ENCODE measurements around the gene PUM2. TPM values are rescaled to one million over a fixed set of nuclear protein-coding genes. Genes with fewer than 3 reads are reported as not detected.

Gene PUM2
- total RNA-seq, 1 donor from 2014 or later: 74.2 TPM

DNA sequence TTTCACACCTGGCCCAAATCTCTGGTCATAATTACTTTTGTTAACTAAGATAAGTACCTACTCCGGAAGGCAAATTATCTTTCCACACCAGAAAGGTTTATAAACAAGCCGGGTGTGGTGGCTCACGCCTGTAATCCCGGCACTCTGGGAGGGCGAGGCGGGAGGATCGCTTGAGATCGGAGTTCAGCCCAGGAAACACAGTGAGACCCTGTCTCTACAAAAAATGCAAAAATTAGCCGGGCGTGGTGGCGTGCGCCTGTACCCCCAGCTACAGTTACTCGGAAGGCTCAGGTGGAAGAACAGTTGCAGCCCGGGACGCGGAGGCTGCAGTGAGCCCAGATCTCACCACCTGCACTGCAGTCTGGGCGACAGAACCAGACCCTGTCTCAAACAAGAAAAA is 2.1 kb downstream of the PUM2 start:
- DNase-seq (ENCODE audit: low spot score): no peak

GRCh38 chr2:20346565-20347381 is 3.9 kb downstream of the PUM2 start:
- no peak for DNase-seq (ENCODE audit: low spot score)

GRCh38 chr2:20343128-20343527 is 7.5 kb downstream of the PUM2 start:
- no peak for DNase-seq (ENCODE audit: low spot score)

- DNase-seq (ENCODE audit: low spot score): no peak
Observed at GRCh38 chr2:20339012-20339411, 11.6 kb downstream of the PUM2 start.

DNA sequence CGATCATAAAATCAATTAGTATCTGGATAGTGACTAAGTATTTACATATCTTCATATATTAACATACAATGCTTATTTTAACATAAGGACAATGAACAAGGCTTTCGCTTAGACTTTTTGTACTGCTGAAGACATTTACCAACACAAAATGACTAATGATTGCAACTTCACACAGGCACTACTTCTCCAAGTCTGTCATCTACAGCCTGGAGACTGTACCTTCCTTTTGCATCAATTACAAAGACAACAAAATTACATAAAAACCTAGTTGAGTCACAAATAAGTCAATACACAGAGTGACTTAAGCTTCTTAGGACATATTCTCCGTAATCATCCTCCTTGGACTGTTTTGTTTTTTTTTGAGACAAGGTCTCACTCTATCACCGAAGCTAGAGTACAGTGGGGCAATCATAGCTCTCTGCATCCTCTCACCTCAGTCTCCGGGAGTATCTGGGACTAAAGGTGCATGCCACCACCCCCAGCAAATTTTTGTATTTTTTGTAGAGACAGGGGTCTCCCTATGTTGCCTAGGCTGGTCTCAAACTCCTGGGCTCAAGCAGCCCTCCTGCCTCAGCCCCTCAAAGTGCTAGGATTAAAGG is 15.9 kb downstream of the PUM2 start:
- no peak for DNase-seq (ENCODE audit: low spot score)

- DNase-seq (ENCODE audit: low spot score): no peak
Observed at GRCh38 chr2:20333738-20334137, 16.9 kb downstream of the PUM2 start.

DNA sequence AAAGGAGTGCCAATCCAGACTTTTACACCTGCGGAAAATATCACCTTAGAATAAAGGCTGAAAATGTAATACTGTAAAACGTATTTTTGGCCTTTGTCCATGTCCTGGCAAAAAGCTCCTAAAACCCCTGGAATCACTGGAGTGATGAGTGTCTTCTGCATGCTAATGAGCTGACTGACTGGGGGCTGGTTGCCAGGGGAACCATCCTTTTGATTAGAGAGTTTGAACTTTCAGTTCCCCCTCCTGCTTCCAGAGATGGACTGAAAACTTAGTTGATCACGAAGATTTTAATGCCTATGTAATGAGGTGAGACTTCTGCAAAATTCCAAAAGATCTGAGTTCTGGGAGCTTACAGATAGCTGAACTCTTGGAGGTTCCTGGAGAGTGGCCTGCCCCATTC is 20.5 kb downstream of the PUM2 start:
- DNase-seq (ENCODE audit: low spot score): no peak

GRCh38 chr2:20327370-20327769 is 23.3 kb downstream of the PUM2 start:
- DNase-seq (ENCODE audit: low spot score): no peak

DNA sequence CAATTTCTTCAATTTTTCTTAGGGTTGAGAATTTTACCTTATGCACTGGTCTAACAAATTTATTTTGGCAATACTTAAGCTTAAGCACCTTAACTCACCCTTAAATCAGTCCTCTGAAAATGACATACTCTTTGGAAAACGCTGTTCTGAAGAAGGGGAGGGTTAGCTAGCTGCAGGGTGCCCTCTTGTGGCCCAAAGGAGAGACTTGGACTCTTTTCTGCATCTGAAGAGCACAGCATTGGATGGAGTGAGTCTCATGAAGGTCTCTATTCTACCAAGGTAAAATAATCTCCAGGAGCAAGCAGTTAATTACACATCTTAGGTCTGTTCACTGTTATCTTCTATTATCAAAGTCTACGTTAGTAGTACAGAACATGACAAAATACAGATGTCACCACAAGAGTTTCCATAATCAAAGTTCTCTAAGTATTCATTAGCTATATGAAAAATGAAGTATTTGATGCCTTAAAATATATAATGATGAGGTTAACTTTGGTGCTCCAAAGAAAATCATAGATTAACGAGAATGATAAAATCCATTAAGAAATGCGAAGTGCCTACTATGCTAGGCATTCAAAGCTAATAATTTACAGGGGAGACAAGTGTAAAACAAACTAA is 24.4 kb downstream of the PUM2 start:
- no peak for DNase-seq (ENCODE audit: low spot score)

DNA sequence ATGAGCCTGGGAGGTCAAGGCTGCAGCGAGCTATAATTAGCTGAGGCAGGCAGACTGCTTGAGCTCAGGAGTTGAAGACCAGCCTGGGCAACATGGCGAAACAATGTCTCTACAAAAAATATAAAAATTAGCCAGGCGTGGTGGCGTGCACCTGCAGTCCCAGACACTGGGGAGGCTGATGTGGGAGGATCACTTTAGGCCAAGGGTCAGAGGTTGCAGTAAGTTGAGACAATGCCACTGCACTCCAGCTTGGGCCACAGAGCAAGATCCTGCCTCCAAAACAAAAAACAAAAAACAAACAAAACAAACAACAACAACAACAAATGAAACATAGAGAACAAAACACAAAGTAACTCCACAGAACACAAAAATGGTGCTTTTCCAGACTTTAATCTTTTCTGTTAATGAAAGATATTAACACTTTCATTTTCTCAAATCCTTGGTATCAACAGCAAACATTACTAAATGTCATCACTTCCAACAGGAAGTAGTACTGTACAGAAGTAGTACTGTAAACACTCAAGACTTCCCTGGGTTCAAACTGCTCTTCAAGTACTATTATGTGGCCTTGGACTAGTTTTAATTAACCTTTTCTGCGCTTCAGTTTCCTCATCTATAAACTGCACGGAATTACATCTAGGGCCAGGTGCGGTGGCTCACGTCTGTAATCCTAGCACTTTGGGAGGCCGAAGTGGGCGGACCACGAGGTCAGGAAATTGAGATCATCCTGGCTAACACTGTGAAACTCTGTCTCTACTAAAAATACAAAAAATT is 27.9 kb downstream of the PUM2 start:
- DNase-seq (ENCODE audit: low spot score): no peak

DNA sequence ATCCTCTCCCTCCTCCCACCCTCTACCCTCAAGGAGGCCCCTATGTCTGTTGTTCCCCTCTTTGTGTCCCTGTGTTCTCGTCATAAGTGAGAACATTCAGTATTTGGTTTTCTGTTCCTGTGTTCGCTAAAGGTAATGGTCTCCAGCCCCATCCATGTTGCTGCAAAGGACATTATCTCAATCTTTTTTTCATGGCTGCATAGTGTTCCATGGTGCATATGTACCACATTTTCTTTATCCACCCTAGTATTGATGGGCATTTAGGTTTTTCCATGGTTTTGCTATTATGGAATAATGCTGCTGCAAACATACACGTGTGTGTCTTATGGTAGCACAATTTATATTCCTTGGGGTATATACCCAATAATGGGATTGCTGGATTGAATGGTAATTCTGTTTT is 33.0 kb downstream of the PUM2 start:
- no peak for DNase-seq (ENCODE audit: low spot score)

GRCh38 chr2:20317197-20317596 is 33.4 kb downstream of the PUM2 start:
- no peak for DNase-seq (ENCODE audit: low spot score)

DNA sequence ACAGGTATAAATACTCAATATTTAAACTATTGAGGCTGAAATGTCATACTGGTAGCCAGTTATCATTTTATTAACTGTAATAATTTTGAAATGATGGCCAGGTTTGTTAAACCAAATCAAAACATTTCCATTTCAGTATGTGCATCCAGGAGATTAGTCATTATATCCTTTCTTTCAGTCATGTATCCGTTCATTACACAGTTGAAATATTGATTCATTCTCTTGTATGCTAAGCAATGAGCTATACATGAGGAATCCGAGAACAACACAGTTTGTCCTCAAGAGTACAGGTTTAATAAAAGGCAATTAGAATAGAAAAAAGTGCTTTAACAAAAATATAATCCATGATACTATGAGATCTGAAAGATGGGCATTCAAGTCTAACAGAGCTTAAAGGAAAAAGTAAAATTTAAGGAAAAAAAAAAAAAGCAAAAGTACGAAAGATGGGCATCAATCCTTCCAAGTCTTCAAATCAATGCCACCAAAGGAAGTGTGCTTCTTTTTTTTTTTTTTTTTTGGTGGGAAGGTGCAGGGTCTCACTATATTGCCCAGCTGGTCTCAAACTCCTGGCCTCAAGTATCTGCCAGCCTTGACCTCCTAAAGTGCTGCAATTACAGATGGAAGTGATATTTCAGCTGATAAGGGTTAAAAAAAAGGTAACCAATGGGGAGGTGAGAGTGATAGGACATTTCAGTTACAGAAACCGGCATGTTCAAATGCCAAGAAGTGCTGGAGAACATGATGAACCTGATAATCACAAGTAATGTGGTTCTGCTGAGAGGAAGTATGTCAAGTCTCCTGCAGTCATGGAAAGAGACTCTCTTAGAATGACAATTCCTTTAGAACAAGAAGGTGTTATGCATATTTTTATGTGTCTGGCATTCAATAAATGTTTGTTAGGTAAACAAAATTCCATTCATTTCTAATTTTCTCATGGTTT is 35.8 kb downstream of the PUM2 start:
- DNase-seq (ENCODE audit: low spot score): no peak

- DNase-seq (ENCODE audit: low spot score): no peak
Observed at GRCh38 chr2:20313659-20314058, 37.0 kb downstream of the PUM2 start.

DNA sequence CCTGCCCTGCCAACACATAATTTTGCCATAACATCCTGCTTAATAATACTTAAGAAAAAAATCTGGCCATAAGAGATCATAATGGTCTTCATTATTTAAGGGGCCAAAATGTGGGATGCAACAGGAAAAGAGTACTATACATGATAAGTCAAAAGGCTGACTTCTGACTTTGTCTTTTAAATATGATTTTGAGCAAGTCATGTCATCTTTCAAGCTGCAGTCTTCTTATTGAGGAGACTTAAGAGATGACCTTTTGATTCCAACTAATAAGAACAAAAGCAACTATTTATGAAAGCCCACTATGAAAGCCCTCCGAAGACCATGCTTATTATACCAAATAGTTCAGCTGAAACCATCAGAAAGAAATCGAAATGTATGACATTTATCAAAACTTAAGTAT is 41.6 kb downstream of the PUM2 start:
- DNase-seq (ENCODE audit: low spot score): no peak

DNA sequence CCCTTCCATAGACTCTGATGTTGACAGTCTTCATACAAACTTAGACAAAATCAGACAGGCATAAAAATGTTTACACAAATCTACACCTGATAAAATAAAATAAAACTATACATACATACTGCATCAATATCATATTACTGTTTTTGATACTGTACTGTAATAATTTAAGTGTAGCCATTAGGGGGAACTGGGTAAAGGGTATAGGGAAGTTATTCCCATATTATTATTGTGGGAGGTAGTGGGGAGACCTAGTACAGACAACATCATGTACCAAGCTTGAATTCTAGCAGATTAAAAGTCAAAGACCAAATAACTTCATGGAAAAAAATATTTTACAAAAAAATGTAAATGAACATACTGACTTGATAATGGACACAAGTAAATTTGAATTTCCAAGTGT is 43.3 kb downstream of the PUM2 start:
- no peak for DNase-seq (ENCODE audit: low spot score)

- no peak for DNase-seq (ENCODE audit: low spot score)
Observed at GRCh38 chr2:20304411-20304810, 46.2 kb downstream of the PUM2 start.

DNA sequence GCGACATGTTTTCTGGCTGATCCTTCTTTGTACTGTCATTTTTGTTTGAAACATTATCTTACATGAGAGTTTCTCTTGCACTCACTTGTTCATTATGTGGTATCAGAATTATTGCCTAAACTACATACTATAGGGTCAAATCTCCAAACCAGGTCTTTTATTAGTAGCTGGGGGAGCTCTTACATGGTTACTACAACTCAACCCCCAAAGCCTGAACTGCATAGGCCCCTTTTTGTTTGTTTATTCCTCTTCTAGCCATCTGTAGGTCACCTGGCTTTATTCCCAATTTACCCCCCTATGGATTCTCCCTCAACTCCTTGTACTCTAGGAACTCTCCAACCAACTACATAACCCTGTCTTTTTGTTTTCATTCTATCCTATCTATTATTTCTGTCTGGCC is 46.7 kb downstream of the PUM2 start:
- DNase-seq (ENCODE audit: low spot score): no peak

GRCh38 chr2:20302019-20302418 is 48.6 kb downstream of the PUM2 start:
- DNase-seq (ENCODE audit: low spot score): no peak

DNA sequence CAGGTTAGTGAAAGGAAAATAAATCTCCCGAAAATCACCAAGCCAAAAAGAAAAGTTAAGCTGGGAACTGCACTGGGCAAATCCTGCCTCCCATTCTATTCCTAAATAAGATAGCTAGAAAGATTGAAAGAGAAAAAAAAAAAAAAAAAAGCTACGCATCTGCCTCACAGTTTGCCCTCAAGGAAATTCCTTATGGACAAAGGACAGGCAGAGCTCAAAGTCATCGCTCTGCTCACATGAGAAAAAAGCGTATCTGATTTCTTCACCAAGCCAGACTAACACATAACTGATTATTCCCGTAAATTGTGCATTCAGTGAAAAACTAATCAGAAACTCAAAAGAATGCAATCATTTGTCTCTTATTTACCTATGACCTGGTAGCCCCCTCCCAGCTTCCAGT is 50.0 kb downstream of the PUM2 start:
- DNase-seq (ENCODE audit: low spot score): no peak

GRCh38 chr2:20299113-20299512 is 51.5 kb downstream of the PUM2 start:
- DNase-seq (ENCODE audit: low spot score): no peak
